ENCODE results near the gene LIF. TPM values are rescaled to one million over a fixed set of nuclear protein-coding genes. Genes with fewer than 3 reads are reported as not detected.

Gene LIF
- total RNA-seq, 4 donors from 2014 or later, result not detected

GRCh38 chr22:30294066-30294465, 47.5 kb upstream of the LIF start:
- no peak for TF ChIP-seq POLR2A (IDR thresholded peaks at IDR 0.05)
- no peak for TF ChIP-seq CTCF (IDR thresholded peaks at IDR 0.05 in 4 of 5, conservative IDR thresholded peaks at IDR 0.05 in 1 of 5)
- no peaks in the 10 kb centered on the region for H3K27me3 ChIP-seq
- in situ Hi-C loops (cut with MboI; ENCODE audit: low sequenced_read_pairs in 4 of 4) (loop anchor here in 1 of 4 donors (10.0 kb wide), 1 partner anchor 71 kb away; no protein-coding TSS in a partner anchor), intact Hi-C loops (cut with DNase I; ENCODE audit: low total_unique reads) (no loop called here)
- no peak for DNase-seq
- H3K36me3 ChIP-seq, result peaks cover 0 to 19% of the 10 kb centered on the region in 2 donors
- H3K9me3 ChIP-seq, result no peaks in the 10 kb centered on the region
- peaks cover 12 to 22% of the 10 kb centered on the region in 2 donors for H3K4me1 ChIP-seq
- no peak overlapping the region for H3K4me3 ChIP-seq
- no peak for ATAC-seq
- H3K27ac ChIP-seq, result no peak overlapping the region

- no peak for TF ChIP-seq POLR2A (IDR thresholded peaks at IDR 0.05)
- TF ChIP-seq CTCF (IDR thresholded peaks at IDR 0.05 in 4 of 5, conservative IDR thresholded peaks at IDR 0.05 in 1 of 5), result no peak
- H3K9me3 ChIP-seq, result no peaks in the 10 kb centered on the region
- intact Hi-C loops (cut with DNase I; ENCODE audit: low total_unique reads), result no loop called here
- H3K4me3 ChIP-seq, result no peak overlapping the region
- no peaks in the 10 kb centered on the region for H3K27me3 ChIP-seq
- peak overlapping the region in 3 of 4 donors; percentile 84 to 89 (median 85) for H3K27ac ChIP-seq
- H3K4me1 ChIP-seq, result peaks cover 22% of the 10 kb centered on the region in 2 donors
- peaks cover 0 to 19% of the 10 kb centered on the region in 2 donors for H3K36me3 ChIP-seq
- no peak for ATAC-seq
- in situ Hi-C loops (cut with MboI; ENCODE audit: low sequenced_read_pairs in 4 of 4), result loop anchor here in 1 of 4 donors (10.0 kb wide), 1 partner anchor 72 kb away; no protein-coding TSS in a partner anchor
- DNase-seq, result no peak
Observed at GRCh38 chr22:30293026-30293425, 46.5 kb upstream of the LIF start.

- no peak overlapping the region for H3K4me3 ChIP-seq
- no peaks in the 10 kb centered on the region for H3K9me3 ChIP-seq
- no peak for DNase-seq
- peaks cover 22 to 26% of the 10 kb centered on the region in 2 donors for H3K4me1 ChIP-seq
- no peak for ATAC-seq
- peak overlapping the region; percentile 84 to 90 (median 87) for H3K27ac ChIP-seq
- in situ Hi-C loops (cut with MboI; ENCODE audit: low sequenced_read_pairs in 4 of 4), result loop anchor here in 1 of 4 donors (10.0 kb wide), 1 partner anchor 72 kb away; no protein-coding TSS in a partner anchor
- intact Hi-C loops (cut with DNase I; ENCODE audit: low total_unique reads), result no loop called here
- H3K36me3 ChIP-seq, result peaks cover 0 to 16% of the 10 kb centered on the region in 2 donors
- TF ChIP-seq CTCF (IDR thresholded peaks at IDR 0.05 in 4 of 5, conservative IDR thresholded peaks at IDR 0.05 in 1 of 5), result no peak
- TF ChIP-seq POLR2A (IDR thresholded peaks at IDR 0.05), result no peak
- H3K27me3 ChIP-seq, result no peaks in the 10 kb centered on the region
Observed at GRCh38 chr22:30292069-30292970, 45.8 kb upstream of the LIF start.

GRCh38 chr22:30291058-30291892, 44.7 kb upstream of the LIF start:
- H3K27ac ChIP-seq, result peak overlapping the region; percentile 84 to 90 (median 87)
- no peak overlapping the region for H3K4me3 ChIP-seq
- DNase-seq (peak; percentile 70 to 76), ATAC-seq (peak; percentile 20 to 28)
- H3K36me3 ChIP-seq, result peaks cover 0 to 15% of the 10 kb centered on the region in 2 donors
- H3K9me3 ChIP-seq, result no peaks in the 10 kb centered on the region
- H3K27me3 ChIP-seq, result no peaks in the 10 kb centered on the region
- H3K4me1 ChIP-seq, result peaks cover 22 to 26% of the 10 kb centered on the region in 2 donors
- intact Hi-C loops (cut with DNase I; ENCODE audit: low total_unique reads), result loop anchor here (2.0 kb wide), 1 partner anchor 14 kb away; no protein-coding TSS in a partner anchor
- in situ Hi-C loops (cut with MboI; ENCODE audit: low sequenced_read_pairs in 4 of 4), result loop anchor here in 1 of 4 donors (10.0 kb wide), 1 partner anchor 74 kb away; no protein-coding TSS in a partner anchor
- TF ChIP-seq CTCF (IDR thresholded peaks at IDR 0.05 in 4 of 5, conservative IDR thresholded peaks at IDR 0.05 in 1 of 5), result no peak
- TF ChIP-seq POLR2A (IDR thresholded peaks at IDR 0.05), result peak; percentile 35 to 69
